Neural cell (in vitro differentiated cells): ENCODE measurements around the gene ADGRF1. TPM values are rescaled to one million over a fixed set of nuclear protein-coding genes. Genes with fewer than 3 reads are reported as not detected.

Experiments
- H2AFZ ChIP-seq: fragments of 200-600, 300-800 bp; sonication (generic), shearing (Covaris generic); 2 replicates; pipeline ENCODE4 v1.6.0; 2014; ENCODE audit warnings: low read depth, mild to moderate bottlenecking, antibody characterized with exemption, low read length, moderate library complexity
- H3F3A ChIP-seq: fragments of 200-600 bp; shearing (Covaris generic); 2 replicates; pipeline ENCODE4 v1.6.1; 2016; ENCODE audit warnings: mild to moderate bottlenecking, moderate library complexity, mixed read lengths, antibody characterized with exemption, low read length; ENCODE audit not compliant: insufficient read depth, poor library complexity, severe bottlenecking
- H3K27ac ChIP-seq: fragments of 200-600, 300-800 bp; sonication (generic), shearing (Covaris generic); 2 replicates; pipeline ENCODE4 v1.5.1; 2014; ENCODE audit warnings: mild to moderate bottlenecking, low read length, moderate library complexity
- H3K27me3 ChIP-seq: fragments of 300-800, 200-600 bp; sonication (generic), shearing (Covaris generic); 2 replicates; pipeline ENCODE4 v1.6.0; 2014; ENCODE audit warnings: mild to moderate bottlenecking, low read depth, low read length, moderate library complexity; ENCODE audit not compliant: insufficient read depth
- H3K36me3 ChIP-seq: fragments of 300-800, 200-600 bp; sonication (generic), shearing (Covaris generic); 2 replicates; pipeline ENCODE4 v1.5.1; 2014; ENCODE audit warnings: mild to moderate bottlenecking, antibody characterized with exemption, low read length, moderate library complexity; ENCODE audit not compliant: insufficient read depth
- H3K4me2 ChIP-seq: fragments of 300-800, 200-600 bp; sonication (generic), shearing (Covaris generic); 2 replicates; pipeline ENCODE4 v1.6.0; 2014; ENCODE audit warnings: mild to moderate bottlenecking, low read length
- H3K4me3 ChIP-seq: fragments of 300-800, 200-600 bp; sonication (generic), shearing (Covaris generic); 2 replicates; pipeline ENCODE4 v1.5.1; 2014; ENCODE audit warnings: mild to moderate bottlenecking, low read length, moderate library complexity
- H3K79me2 ChIP-seq: fragments of 200-600 bp; shearing (Covaris generic); replicated peaks from 2 replicates; pipeline ENCODE4 v1.6.0; 2014; ENCODE audit warnings: mild to moderate bottlenecking, low read length, moderate library complexity; ENCODE audit not compliant: insufficient read depth
- H3K9ac ChIP-seq: fragments of 300-800, 200-600 bp; sonication (generic), shearing (Covaris generic); 2 replicates; pipeline ENCODE4 v1.6.1; 2016; ENCODE audit warnings: mild to moderate bottlenecking, low read length, mixed read lengths
- H3K9me2 ChIP-seq: fragments of 200-600 bp; shearing (Covaris generic); 2 replicates; pipeline ENCODE4 v1.6.1; 2016; ENCODE audit warnings: mild to moderate bottlenecking, low read length, mixed read lengths; ENCODE audit not compliant: insufficient read depth
- H3K9me3 ChIP-seq: fragments of 200-600, 300-800 bp; sonication (generic), shearing (Covaris generic); 2 replicates; pipeline ENCODE4 v1.6.1; 2016; ENCODE audit warnings: mild to moderate bottlenecking, mixed run types, low read length, moderate library complexity, mixed read lengths
- H4K20me1 ChIP-seq: fragments of 200-600 bp; shearing (Covaris generic); 2 replicates; pipeline ENCODE4 v1.6.1; 2016; ENCODE audit warnings: mild to moderate bottlenecking, mixed run types; ENCODE audit not compliant: insufficient read depth
- EP300 ChIP-seq: fragments of 450-650 bp; conservative IDR thresholded peaks from 2 replicates; pipeline ENCODE4 v1.6.1; 2014; ENCODE audit warnings: antibody characterized with exemption, mild to moderate bottlenecking, moderate library complexity; ENCODE audit not compliant: poor library complexity, severe bottlenecking
- EZH2 ChIP-seq: fragments of 200-600, 300-800 bp; shearing (Covaris generic), sonication (generic); IDR thresholded peaks from 2 replicates; pipeline ENCODE4 v1.6.1; 2014; ENCODE audit warnings: antibody characterized with exemption, low read length, borderline replicate concordance, mild to moderate bottlenecking; ENCODE audit not compliant: insufficient read depth, poor library complexity, severe bottlenecking
- MXI1 ChIP-seq: fragments of 450-650 bp; conservative IDR thresholded peaks from 2 replicates; pipeline ENCODE4 v1.6.1; 2014; ENCODE audit warnings: antibody characterized with exemption, mild to moderate bottlenecking; ENCODE audit not compliant: poor library complexity, severe bottlenecking
- POLR2AphosphoS5 ChIP-seq: IDR thresholded peaks from 2 replicates; pipeline ENCODE4 v1.6.1; 2012
- RAD21 ChIP-seq: fragments of 450-650 bp; conservative IDR thresholded peaks from 2 replicates; pipeline ENCODE4 v1.6.1; 2014; ENCODE audit warnings: antibody characterized with exemption, mild to moderate bottlenecking, moderate library complexity
- REST ChIP-seq: IDR thresholded peaks from 2 replicates; pipeline ENCODE4 v1.6.1; 2012; ENCODE audit warnings: borderline replicate concordance
- SMC3 ChIP-seq: fragments of 450-650 bp; conservative IDR thresholded peaks from 2 replicates; pipeline ENCODE4 v1.6.1; 2014; ENCODE audit warnings: antibody characterized with exemption, mild to moderate bottlenecking, moderate library complexity; ENCODE audit not compliant: poor library complexity
- TAF1 ChIP-seq: IDR thresholded peaks from 2 replicates; pipeline ENCODE4 v1.6.1; 2012; ENCODE audit warnings: low read depth
- polyA plus RNA-seq: library from polyadenylated mRNA; depleted of rRNA; stranded (reverse); fragments of >200 nt; gene quantifications from 2 replicates; pipeline ENCODE4 v1.2.3, GENCODE V29; 2014
- TF ChIP-seq, protein P1 (sequence below): fragments of 450-650 bp; IDR thresholded peaks from 2 replicates; pipeline ENCODE4 v1.5.1; 2014; ENCODE audit warnings: antibody characterized with exemption, mild to moderate bottlenecking, moderate library complexity; ENCODE audit not compliant: poor library complexity, severe bottlenecking

ADGRF1 gene
- polyA plus RNA-seq, 1 donor from 2014 or later: not detected

DNA sequence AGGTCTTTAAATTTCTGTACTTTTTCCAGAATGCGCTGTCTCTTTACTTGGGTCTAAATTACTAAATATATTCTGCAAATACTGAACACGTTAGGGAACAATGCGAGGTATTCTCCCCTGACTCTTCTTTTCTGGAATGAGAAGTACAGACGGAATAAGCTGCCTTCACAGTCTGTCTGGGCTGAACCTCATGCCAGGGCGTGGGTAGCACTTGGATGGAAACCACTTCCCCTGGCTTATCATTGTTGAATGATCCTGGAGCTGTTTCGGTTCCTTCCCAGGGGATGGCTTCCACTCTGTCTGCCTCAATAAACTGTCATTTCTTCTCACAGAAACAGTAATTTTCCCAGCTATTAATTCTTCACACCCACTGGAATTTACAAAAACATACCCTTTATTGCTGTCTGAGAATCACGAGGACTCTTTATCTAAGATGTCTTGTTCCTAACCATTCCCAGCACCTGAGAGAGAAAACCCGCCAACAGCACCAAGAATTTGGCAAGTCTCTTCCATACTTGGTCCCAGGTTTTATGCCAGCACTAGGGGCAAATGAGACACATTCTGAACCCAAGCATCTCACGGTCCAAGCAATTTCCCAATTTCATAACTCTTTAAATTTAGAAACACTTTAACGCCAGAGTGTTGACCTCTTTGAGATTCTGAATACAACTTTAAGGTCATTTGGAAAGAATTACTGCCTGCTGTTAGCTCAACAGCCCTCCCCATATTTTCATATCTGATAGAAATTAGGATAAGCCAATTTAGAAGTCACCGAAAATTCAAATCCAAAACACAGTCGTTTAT, 77.2 kb downstream of the ADGRF1 start:
- no peak overlapping the region for H3K4me2 ChIP-seq

GRCh38 chr6:46963626-46964025, 78.5 kb downstream of the ADGRF1 start:
- H3K79me2 ChIP-seq: no peaks in the 10 kb centered on the region
- H2AFZ ChIP-seq: no peak overlapping the region
- no peak overlapping the region for H3K4me3 ChIP-seq
- no peaks in the 10 kb centered on the region for H3K27me3 ChIP-seq
- H4K20me1 ChIP-seq: no peaks in the 10 kb centered on the region
- no peaks in the 10 kb centered on the region for H3F3A ChIP-seq
- H3K9ac ChIP-seq: no peak overlapping the region
- H3K27ac ChIP-seq: no peak overlapping the region
- H3K36me3 ChIP-seq: no peaks in the 10 kb centered on the region
- no peaks in the 10 kb centered on the region for H3K9me2 ChIP-seq
- no peaks in the 10 kb centered on the region for H3K9me3 ChIP-seq
- no peak overlapping the region for H3K4me2 ChIP-seq
- TF ChIP-seq SMC3: no peak
- TF ChIP-seq, protein P1, sequence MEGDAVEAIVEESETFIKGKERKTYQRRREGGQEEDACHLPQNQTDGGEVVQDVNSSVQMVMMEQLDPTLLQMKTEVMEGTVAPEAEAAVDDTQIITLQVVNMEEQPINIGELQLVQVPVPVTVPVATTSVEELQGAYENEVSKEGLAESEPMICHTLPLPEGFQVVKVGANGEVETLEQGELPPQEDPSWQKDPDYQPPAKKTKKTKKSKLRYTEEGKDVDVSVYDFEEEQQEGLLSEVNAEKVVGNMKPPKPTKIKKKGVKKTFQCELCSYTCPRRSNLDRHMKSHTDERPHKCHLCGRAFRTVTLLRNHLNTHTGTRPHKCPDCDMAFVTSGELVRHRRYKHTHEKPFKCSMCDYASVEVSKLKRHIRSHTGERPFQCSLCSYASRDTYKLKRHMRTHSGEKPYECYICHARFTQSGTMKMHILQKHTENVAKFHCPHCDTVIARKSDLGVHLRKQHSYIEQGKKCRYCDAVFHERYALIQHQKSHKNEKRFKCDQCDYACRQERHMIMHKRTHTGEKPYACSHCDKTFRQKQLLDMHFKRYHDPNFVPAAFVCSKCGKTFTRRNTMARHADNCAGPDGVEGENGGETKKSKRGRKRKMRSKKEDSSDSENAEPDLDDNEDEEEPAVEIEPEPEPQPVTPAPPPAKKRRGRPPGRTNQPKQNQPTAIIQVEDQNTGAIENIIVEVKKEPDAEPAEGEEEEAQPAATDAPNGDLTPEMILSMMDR: no peak
- no peak for TF ChIP-seq REST
- TF ChIP-seq EZH2: no peak
- TF ChIP-seq RAD21: no peak
- TF ChIP-seq TAF1: no peak
- TF ChIP-seq POLR2AphosphoS5: no peak
- TF ChIP-seq EP300: no peak

More for the DNA sequence above, 77.2 kb downstream of the ADGRF1 start:
- TF ChIP-seq MXI1 (no peak), REST (peak; percentile 74), POLR2AphosphoS5 (peak; percentile 35), RAD21 (no peak)
- TF ChIP-seq, protein P1: no peak
- H3K4me3 ChIP-seq: no peak overlapping the region
- H3K27ac ChIP-seq: no peak overlapping the region
- no peaks in the 10 kb centered on the region for H3K79me2 ChIP-seq
- no peaks in the 10 kb centered on the region for H3K9me3 ChIP-seq
- no peaks in the 10 kb centered on the region for H3K36me3 ChIP-seq
- no peaks in the 10 kb centered on the region for H3F3A ChIP-seq
- no peaks in the 10 kb centered on the region for H3K27me3 ChIP-seq
- H4K20me1 ChIP-seq: no peaks in the 10 kb centered on the region
- no peak overlapping the region for H2AFZ ChIP-seq
- H3K9ac ChIP-seq: no peak overlapping the region
- no peaks in the 10 kb centered on the region for H3K9me2 ChIP-seq
